GM13976 (cell line): Measurements from ENCODE around the gene GOLGB1.

Source experiments
- DNase-seq: peaks from one replicate; pipeline ENCODE4 v3.0.0; 2012; ENCODE audit warnings: low spot score
- in situ Hi-C: fragments of 300-500 bp; cut with MboI; formaldehyde crosslinking; loops from one replicate; pipeline ENCODE4 v1.12.0; 2022; ENCODE audit warnings: low sequenced_read_pairs, mixed read lengths, inconsistent platforms; ENCODE audit not compliant: unreplicated experiment
- TF ChIP-seq, protein P1 (sequence below): IDR thresholded peaks from 2 replicates; pipeline ENCODE4 v1.5.1; 2012; ENCODE audit warnings: borderline replicate concordance, mild to moderate bottlenecking; ENCODE audit not compliant: insufficient read depth; ENCODE audit errors: extremely low read depth, missing control alignments, control extremely low read depth

The GOLGB1 gene

DNA sequence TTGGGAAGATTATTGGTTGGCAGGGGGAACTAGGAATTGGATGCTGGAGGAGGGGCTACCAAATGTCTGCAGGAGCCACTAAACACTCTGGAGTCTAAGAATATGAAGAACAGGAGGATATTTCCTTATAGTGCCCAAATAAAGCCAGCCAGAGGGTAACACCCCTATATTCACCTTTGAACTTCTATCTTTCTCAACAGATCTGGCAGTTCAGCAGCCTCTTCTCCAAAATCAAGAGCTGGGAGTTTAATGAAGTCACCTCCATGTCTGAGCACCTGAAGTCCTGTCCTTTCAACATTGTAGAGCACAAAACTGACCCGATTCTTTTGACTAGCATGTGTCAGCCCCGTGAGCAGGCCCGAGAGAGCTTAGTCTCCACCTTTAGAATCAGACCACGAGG is 123.0 kb downstream of the GOLGB1 start:
- DNase-seq = no peak
- TF ChIP-seq, protein P1, sequence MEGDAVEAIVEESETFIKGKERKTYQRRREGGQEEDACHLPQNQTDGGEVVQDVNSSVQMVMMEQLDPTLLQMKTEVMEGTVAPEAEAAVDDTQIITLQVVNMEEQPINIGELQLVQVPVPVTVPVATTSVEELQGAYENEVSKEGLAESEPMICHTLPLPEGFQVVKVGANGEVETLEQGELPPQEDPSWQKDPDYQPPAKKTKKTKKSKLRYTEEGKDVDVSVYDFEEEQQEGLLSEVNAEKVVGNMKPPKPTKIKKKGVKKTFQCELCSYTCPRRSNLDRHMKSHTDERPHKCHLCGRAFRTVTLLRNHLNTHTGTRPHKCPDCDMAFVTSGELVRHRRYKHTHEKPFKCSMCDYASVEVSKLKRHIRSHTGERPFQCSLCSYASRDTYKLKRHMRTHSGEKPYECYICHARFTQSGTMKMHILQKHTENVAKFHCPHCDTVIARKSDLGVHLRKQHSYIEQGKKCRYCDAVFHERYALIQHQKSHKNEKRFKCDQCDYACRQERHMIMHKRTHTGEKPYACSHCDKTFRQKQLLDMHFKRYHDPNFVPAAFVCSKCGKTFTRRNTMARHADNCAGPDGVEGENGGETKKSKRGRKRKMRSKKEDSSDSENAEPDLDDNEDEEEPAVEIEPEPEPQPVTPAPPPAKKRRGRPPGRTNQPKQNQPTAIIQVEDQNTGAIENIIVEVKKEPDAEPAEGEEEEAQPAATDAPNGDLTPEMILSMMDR = no peak
- in situ Hi-C loops = no loop called here

DNA sequence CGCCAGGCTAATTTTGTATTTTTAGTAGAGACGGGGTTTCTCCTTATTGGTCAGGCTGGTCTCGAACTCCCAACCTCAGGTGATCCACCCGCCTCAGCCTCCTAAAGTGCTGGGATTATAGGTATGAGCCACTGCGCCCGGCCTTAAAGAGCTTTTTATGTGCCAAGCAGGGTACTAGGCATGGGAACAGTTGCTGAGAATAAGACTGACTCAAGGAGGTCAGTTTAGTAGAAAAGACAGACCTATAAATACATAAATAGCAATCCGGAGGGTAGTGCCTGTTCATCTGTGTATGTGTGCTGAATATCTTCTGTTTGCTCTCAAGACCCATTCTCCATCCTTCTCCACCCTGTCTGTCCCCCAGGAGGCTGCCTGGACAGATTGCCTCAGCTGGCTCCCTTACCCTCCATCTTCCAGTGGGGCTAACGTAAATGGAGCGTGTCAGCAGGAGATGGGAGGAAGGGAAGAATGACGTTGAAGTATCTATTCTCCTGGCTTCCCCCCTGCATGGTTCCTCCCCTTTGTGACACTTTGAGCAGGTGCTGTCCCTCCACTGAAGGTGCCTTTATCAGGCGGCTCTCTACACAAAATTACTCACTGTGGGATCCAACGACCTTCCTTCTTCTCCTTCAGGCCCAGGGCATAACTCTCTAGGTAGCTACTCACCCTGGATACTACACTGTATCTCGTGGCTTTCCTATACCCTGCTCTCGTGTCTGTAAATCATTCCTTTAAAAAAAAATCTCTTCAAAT is 125.2 kb downstream of the GOLGB1 start:
- no peak for DNase-seq
- TF ChIP-seq, protein P1 = no peak
- in situ Hi-C loops = no loop called here

DNA sequence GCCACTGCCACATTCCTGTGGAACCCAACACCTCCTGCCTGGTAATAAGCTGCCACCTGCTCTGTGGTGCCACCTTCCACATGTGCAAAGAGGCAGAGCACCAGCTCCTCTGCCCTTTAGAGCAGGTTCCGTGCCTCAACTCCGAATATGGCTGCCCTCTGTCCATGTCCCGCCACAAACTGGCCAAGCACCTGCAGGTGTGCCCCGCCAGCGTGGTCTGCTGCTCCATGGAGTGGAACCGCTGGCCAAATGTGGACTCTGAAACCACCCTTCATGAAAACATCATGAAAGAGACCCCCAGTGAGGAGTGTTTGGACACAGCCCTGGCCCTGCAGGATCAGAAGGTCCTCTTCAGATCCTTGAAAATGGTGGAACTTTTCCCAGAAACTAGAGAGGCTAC is 128.1 kb downstream of the GOLGB1 start:
- in situ Hi-C loops = no loop called here
- no peak for DNase-seq
- TF ChIP-seq, protein P1 = no peak

DNA sequence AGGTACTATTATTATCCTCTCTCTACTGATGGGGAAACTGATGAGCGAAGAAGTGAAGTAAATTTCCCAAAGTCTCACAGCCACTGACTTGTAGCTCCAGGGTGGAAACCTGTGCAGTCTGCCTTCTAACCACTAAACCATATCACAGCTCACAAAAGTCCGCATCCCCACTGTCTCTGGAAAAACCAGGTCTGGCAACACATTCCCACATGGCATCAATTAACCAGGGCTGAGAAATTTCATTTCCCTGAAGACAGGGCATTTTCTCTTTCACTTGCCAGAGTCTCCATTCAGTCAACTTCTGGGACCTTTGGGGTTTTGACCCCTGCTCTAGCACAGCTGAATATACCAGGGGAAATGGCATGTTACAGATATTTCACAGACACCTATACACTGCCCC is 129.8 kb downstream of the GOLGB1 start:
- in situ Hi-C loops = no loop called here
- DNase-seq = no peak
- TF ChIP-seq, protein P1 = no peak
